Peyer's patch (tissue), 4 donors: ENCODE data around the gene P2RY6.

ENCODE experiments used
- POLR2A ChIP-seq, 2 donors: fragments of 450-650 bp; IDR thresholded peaks; one replicate each; pipeline ENCODE4 v1.5.1; 2017; ENCODE audit warnings: antibody characterized with exemption in 2 of 2, mild to moderate bottlenecking in 2 of 2, moderate library complexity in 2 of 2
- TF ChIP-seq, protein P1 (sequence below), 6 experiments: fragments of 450-650 bp in 4 of 6; fragments of 200-600 bp in 2 of 6; sonication (generic) in 1 of 6; IDR thresholded peaks; one replicate each; pipeline ENCODE4 v1.5.1; 2017 to 2019; ENCODE audit warnings: antibody characterized with exemption in 6 of 6, mild to moderate bottlenecking in 3 of 6, moderate library complexity in 1 of 6

GRCh38 chr11:73308003-73308960 lies 36.1 kb downstream of the P2RY6 start, which contains the start of gene ARHGEF17:
- no peak for TF ChIP-seq POLR2A (IDR thresholded peaks at IDR 0.05)
- TF ChIP-seq, protein P1, sequence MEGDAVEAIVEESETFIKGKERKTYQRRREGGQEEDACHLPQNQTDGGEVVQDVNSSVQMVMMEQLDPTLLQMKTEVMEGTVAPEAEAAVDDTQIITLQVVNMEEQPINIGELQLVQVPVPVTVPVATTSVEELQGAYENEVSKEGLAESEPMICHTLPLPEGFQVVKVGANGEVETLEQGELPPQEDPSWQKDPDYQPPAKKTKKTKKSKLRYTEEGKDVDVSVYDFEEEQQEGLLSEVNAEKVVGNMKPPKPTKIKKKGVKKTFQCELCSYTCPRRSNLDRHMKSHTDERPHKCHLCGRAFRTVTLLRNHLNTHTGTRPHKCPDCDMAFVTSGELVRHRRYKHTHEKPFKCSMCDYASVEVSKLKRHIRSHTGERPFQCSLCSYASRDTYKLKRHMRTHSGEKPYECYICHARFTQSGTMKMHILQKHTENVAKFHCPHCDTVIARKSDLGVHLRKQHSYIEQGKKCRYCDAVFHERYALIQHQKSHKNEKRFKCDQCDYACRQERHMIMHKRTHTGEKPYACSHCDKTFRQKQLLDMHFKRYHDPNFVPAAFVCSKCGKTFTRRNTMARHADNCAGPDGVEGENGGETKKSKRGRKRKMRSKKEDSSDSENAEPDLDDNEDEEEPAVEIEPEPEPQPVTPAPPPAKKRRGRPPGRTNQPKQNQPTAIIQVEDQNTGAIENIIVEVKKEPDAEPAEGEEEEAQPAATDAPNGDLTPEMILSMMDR (IDR thresholded peaks at IDR 0.05) = no peak
